ENCODE measurements around the gene CEACAM18. TPM values are rescaled to one million over a fixed set of nuclear protein-coding genes. Genes with fewer than 3 reads are reported as not detected.

Gene CEACAM18
- polyA plus RNA-seq, 2 of the 4 experiments (the other 2 are of a cell fraction) = not detected

DNA sequence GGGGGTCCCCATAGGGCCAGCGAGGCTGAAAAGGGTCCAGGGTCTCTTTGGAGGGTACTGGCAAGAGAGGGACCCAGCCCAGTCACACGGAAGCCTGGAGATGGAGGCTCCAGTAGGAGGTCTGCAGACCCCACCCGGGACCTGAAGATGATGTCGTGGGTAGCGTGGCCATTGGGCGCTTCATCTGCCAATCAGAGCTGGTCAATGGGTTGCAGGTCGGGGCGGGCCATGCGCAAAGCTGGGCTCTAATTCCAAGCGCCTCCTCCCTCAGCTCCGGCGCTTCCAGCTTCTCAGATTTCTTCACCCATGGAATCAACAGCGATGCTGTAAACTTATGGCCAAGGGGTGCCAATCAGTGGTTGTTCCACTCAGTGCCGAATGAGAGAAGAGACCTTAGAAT, 12.3 kb downstream of the CEACAM18 start:
- 9% methylated on average over 11 of the region's 14 CpGs for WGBS (ENCODE audit: missing lambda C conversion rate)

DNA sequence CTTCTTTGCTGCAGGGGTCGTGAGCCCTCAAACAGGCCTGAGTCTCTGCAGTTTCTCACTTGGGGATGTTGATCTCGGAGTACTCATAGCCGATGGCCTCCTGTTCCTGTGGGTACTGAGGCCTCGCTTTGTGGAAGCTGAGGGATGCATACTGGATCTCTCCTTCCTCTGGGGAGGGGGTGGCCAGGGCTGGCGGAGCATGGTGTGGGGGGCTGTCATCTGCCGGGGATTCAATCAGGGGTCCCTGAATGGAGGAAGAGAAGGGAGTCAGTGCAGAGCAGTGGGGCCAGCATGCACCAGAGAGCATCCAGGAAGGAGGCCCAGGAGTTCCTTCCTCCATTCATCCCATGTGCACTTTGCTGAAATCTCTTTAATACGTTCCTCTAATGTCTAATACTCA, 13.2 kb downstream of the CEACAM18 start:
- Histone ChIP-seq H3K4me1 (no peaks in the 10 kb centered on the region), H3K4me2 (no peak overlapping the region), H3K27ac (no peak overlapping the region), H3K4me3 (no peak overlapping the region), H3K9me3 (peaks cover 8% of the 10 kb centered on the region; the same call in 2 of the 3 replicates)
- FAIRE-seq (no peak), ATAC-seq (no peak), DNase-seq (ENCODE audit: low read depth in 1 of 2, low spot score in 1 of 2) (no peak)
- ChIA-PET CTCF (no interaction called here), POLR2A (no interaction called here)
- 4% methylated on average over 4 of the region's 7 CpGs for WGBS (ENCODE audit: missing lambda C conversion rate)
- TF ChIP-seq EHMT2 (IDR thresholded peaks at IDR 0.05; ENCODE audit: low read depth) (no peak), JUNB (IDR thresholded peaks at IDR 0.05) (no peak), HDAC2 (IDR thresholded peaks at IDR 0.05) (no peak), MYC (IDR thresholded peaks at IDR 0.05; ENCODE audit: borderline replicate concordance, low read length) (no peak), ZC3H11A (IDR thresholded peaks at IDR 0.05) (no peak), ESRRA (IDR thresholded peaks at IDR 0.05; ENCODE audit: borderline replicate concordance, low read length) (no peak), CHD2 (IDR thresholded peaks at IDR 0.05; ENCODE audit: low read length, partially characterized antibody) (no peak), EHF (CRISPR knock-in tag; IDR thresholded peaks at IDR 0.05) (no peak), FOXS1 (CRISPR knock-in tag; IDR thresholded peaks at IDR 0.05) (no peak), NR3C1 (IDR thresholded peaks at IDR 0.05) (no peak), POLR2A (IDR thresholded peaks at IDR 0.05; ENCODE audit: low read length) (no peak)
- TF ChIP-seq, protein P1, sequence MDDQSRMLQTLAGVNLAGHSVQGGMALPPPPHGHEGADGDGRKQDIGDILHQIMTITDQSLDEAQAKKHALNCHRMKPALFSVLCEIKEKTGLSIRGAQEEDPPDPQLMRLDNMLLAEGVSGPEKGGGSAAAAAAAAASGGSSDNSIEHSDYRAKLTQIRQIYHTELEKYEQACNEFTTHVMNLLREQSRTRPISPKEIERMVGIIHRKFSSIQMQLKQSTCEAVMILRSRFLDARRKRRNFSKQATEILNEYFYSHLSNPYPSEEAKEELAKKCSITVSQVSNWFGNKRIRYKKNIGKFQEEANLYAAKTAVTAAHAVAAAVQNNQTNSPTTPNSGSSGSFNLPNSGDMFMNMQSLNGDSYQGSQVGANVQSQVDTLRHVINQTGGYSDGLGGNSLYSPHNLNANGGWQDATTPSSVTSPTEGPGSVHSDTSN (IDR thresholded peaks at IDR 0.05) = no peak
- TF ChIP-seq, protein P2, sequence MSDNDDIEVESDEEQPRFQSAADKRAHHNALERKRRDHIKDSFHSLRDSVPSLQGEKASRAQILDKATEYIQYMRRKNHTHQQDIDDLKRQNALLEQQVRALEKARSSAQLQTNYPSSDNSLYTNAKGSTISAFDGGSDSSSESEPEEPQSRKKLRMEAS (IDR thresholded peaks at IDR 0.05) = no peak

More for the DNA sequence above, 12.3 kb downstream of the CEACAM18 start:
- ATAC-seq (no peak), FAIRE-seq (no peak), DNase-seq (ENCODE audit: low read depth in 1 of 2, low spot score in 1 of 2) (no peak)
- Histone ChIP-seq H3K4me1 (no peaks in the 10 kb centered on the region), H3K4me2 (no peak overlapping the region), H3K4me3 (no peak overlapping the region), H3K9me3 (peaks cover 14% of the 10 kb centered on the region; the same call in 2 of the 3 replicates), H3K27ac (no peak overlapping the region)
- POLR2A ChIA-PET = no interaction called here
- TF ChIP-seq MAZ (IDR thresholded peaks at IDR 0.05; ENCODE audit: borderline replicate concordance, low read depth, low read length) = no peak
- TF ChIP-seq ZNF302 (CRISPR knock-in tag; IDR thresholded peaks at IDR 0.05) = no peak
- no peak for TF ChIP-seq EHF (CRISPR knock-in tag; IDR thresholded peaks at IDR 0.05)
- CTCF ChIA-PET = interaction anchor here (0.6 kb wide), 1 partner anchor 578 kb away, joined by 5 read pairs; no protein-coding TSS in a partner anchor

DNA sequence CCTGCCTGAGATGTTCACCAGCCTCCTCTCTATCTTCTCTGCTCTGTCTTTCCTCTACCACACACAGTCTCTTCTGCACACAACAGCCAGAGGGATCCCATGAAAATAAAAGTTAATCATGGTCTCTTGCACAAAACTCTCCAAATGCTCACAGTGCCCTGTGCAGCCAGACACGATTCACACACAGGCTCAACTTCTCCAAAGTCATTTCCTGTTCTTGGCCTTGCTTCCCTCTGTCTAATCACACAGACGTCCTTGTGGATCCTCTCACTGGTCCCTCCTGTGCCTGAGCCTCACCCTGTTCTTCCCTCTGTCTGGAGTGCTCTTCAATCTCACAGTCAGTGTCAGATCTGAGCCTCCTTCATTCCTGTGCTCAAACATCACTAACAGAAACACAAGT, 15.4 kb downstream of the CEACAM18 start:
- no peak overlapping the region for H3K4me3 ChIP-seq
- H3K27ac ChIP-seq = no peak overlapping the region
- no peak overlapping the region for H3K4me2 ChIP-seq
- ChIA-PET CTCF (no interaction called here), POLR2A (no interaction called here)
- ATAC-seq (no peak), DNase-seq (ENCODE audit: low read depth in 1 of 2, low spot score in 1 of 2) (no peak), FAIRE-seq (no peak)
- WGBS (ENCODE audit: missing lambda C conversion rate) = 2% methylated on average over 2 of the region's 2 CpGs
- no peaks in the 10 kb centered on the region for H3K4me1 ChIP-seq
- TF ChIP-seq, protein P3, sequence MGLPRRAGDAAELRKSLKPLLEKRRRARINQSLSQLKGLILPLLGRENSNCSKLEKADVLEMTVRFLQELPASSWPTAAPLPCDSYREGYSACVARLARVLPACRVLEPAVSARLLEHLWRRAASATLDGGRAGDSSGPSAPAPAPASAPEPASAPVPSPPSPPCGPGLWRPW (IDR thresholded peaks at IDR 0.05) = no peak
- no peak for TF ChIP-seq NFE2L2 (conservative IDR thresholded peaks at IDR 0.05; ENCODE audit: low read length)
- no peak for TF ChIP-seq CHD4 (IDR thresholded peaks at IDR 0.05; ENCODE audit: borderline replicate concordance)
- TF ChIP-seq CEBPB (IDR thresholded peaks at IDR 0.05) = no peak
- TF ChIP-seq TP53 (CRISPR knock-in tag; IDR thresholded peaks at IDR 0.05) = no peak
- TF ChIP-seq, protein P4, sequence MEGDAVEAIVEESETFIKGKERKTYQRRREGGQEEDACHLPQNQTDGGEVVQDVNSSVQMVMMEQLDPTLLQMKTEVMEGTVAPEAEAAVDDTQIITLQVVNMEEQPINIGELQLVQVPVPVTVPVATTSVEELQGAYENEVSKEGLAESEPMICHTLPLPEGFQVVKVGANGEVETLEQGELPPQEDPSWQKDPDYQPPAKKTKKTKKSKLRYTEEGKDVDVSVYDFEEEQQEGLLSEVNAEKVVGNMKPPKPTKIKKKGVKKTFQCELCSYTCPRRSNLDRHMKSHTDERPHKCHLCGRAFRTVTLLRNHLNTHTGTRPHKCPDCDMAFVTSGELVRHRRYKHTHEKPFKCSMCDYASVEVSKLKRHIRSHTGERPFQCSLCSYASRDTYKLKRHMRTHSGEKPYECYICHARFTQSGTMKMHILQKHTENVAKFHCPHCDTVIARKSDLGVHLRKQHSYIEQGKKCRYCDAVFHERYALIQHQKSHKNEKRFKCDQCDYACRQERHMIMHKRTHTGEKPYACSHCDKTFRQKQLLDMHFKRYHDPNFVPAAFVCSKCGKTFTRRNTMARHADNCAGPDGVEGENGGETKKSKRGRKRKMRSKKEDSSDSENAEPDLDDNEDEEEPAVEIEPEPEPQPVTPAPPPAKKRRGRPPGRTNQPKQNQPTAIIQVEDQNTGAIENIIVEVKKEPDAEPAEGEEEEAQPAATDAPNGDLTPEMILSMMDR (IDR thresholded peaks at IDR 0.05) = no peak
- TF ChIP-seq, protein P5, sequence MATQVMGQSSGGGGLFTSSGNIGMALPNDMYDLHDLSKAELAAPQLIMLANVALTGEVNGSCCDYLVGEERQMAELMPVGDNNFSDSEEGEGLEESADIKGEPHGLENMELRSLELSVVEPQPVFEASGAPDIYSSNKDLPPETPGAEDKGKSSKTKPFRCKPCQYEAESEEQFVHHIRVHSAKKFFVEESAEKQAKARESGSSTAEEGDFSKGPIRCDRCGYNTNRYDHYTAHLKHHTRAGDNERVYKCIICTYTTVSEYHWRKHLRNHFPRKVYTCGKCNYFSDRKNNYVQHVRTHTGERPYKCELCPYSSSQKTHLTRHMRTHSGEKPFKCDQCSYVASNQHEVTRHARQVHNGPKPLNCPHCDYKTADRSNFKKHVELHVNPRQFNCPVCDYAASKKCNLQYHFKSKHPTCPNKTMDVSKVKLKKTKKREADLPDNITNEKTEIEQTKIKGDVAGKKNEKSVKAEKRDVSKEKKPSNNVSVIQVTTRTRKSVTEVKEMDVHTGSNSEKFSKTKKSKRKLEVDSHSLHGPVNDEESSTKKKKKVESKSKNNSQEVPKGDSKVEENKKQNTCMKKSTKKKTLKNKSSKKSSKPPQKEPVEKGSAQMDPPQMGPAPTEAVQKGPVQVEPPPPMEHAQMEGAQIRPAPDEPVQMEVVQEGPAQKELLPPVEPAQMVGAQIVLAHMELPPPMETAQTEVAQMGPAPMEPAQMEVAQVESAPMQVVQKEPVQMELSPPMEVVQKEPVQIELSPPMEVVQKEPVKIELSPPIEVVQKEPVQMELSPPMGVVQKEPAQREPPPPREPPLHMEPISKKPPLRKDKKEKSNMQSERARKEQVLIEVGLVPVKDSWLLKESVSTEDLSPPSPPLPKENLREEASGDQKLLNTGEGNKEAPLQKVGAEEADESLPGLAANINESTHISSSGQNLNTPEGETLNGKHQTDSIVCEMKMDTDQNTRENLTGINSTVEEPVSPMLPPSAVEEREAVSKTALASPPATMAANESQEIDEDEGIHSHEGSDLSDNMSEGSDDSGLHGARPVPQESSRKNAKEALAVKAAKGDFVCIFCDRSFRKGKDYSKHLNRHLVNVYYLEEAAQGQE (IDR thresholded peaks at IDR 0.05) = no peak
- no peak for TF ChIP-seq HDAC2 (IDR thresholded peaks at IDR 0.05)
- no peak for TF ChIP-seq RARB (CRISPR knock-in tag; IDR thresholded peaks at IDR 0.05)
- TF ChIP-seq, protein P6, sequence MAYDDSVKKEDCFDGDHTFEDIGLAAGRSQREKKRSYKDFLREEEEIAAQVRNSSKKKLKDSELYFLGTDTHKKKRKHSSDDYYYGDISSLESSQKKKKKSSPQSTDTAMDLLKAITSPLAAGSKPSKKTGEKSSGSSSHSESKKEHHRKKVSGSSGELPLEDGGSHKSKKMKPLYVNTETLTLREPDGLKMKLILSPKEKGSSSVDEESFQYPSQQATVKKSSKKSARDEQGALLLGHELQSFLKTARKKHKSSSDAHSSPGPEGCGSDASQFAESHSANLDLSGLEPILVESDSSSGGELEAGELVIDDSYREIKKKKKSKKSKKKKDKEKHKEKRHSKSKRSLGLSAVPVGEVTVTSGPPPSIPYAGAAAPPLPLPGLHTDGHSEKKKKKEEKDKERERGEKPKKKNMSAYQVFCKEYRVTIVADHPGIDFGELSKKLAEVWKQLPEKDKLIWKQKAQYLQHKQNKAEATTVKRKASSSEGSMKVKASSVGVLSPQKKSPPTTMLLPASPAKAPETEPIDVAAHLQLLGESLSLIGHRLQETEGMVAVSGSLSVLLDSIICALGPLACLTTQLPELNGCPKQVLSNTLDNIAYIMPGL (CRISPR knock-in tag; IDR thresholded peaks at IDR 0.05; ENCODE audit: borderline replicate concordance) = no peak
- TF ChIP-seq NR3C1 (IDR thresholded peaks at IDR 0.05) = no peak
- TF ChIP-seq KDM5A (IDR thresholded peaks at IDR 0.05) = no peak
- TF ChIP-seq RCOR1 (IDR thresholded peaks at IDR 0.05; ENCODE audit: low read depth, low read length) = no peak
- TF ChIP-seq POLR2A (IDR thresholded peaks at IDR 0.05; ENCODE audit: low read length) = no peak
- no peaks in the 10 kb centered on the region; the same call in 1 of the 3 replicates for H3K9me3 ChIP-seq
